Smooth muscle cell (in vitro differentiated cells): ENCODE measurements around the gene SPAG4. TPM values are rescaled to one million over a fixed set of nuclear protein-coding genes. Genes with fewer than 3 reads are reported as not detected.

Experiments used
- DNase-seq: peaks from one replicate; lab custom pipeline; 2025; ENCODE audit not compliant: unreplicated experiment; lab: John Stamatoyannopoulos, UW
- H2AFZ ChIP-seq: fragments of 200-600 bp; sonication (generic); 2 replicates; pipeline ENCODE4 v1.6.0; 2016; ENCODE audit warnings: antibody characterized with exemption, low read depth, mild to moderate bottlenecking
- H3F3A ChIP-seq: fragments of 200-600 bp; sonication (generic); 2 replicates; pipeline ENCODE4 v1.6.0; 2017; ENCODE audit warnings: antibody characterized with exemption, low read depth
- H3K27ac ChIP-seq: fragments of 200-600 bp; sonication (generic); 2 replicates; pipeline ENCODE4 v1.5.1; 2016; ENCODE audit warnings: low read depth, mild to moderate bottlenecking
- H3K27me3 ChIP-seq: fragments of 200-600 bp; sonication (generic); 2 replicates; pipeline ENCODE4 v1.6.1; 2016; ENCODE audit warnings: low read depth, mild to moderate bottlenecking
- H3K36me3 ChIP-seq: fragments of 200-600 bp; sonication (generic); 2 replicates; pipeline ENCODE4 v1.5.1; 2016; ENCODE audit warnings: low read depth
- H3K4me1 ChIP-seq: fragments of 200-600 bp; sonication (generic); 2 replicates; pipeline ENCODE4 v1.5.1; 2016; ENCODE audit warnings: low read depth
- H3K4me2 ChIP-seq: fragments of 200-600 bp; sonication (generic); 2 replicates; pipeline ENCODE4 v1.6.0; 2016; ENCODE audit warnings: mild to moderate bottlenecking
- H3K4me3 ChIP-seq: fragments of 200-600 bp; sonication (generic); 2 replicates; pipeline ENCODE4 v1.5.1; 2016; ENCODE audit warnings: mild to moderate bottlenecking
- H3K79me2 ChIP-seq: fragments of 200-600 bp; sonication (generic); 2 replicates; pipeline ENCODE4 v1.6.0; 2016; ENCODE audit warnings: low read depth, mild to moderate bottlenecking
- H3K9ac ChIP-seq: fragments of 200-600 bp; sonication (generic); 2 replicates; pipeline ENCODE4 v1.6.0; 2016; ENCODE audit warnings: low read depth
- H3K9me3 ChIP-seq: fragments of 200-600 bp; sonication (generic); replicated peaks from 2 replicates; pipeline ENCODE4 v1.5.1; 2016; ENCODE audit warnings: low read depth
- H4K20me1 ChIP-seq: fragments of 200-600 bp; sonication (generic); 2 replicates; pipeline ENCODE4 v1.6.0; 2016; ENCODE audit warnings: low read depth
- CTCF ChIP-seq: fragments of 200-600 bp; sonication (generic); IDR thresholded peaks from 2 replicates; pipeline ENCODE4 v1.5.1; 2017; ENCODE audit warnings: borderline replicate concordance, mild to moderate bottlenecking, antibody characterized with exemption; ENCODE audit not compliant: insufficient read depth, poor library complexity, severe bottlenecking
- WGBS: methylation state at CpG from one replicate; pipeline ENCODE4 v1.1.7; 2016; ENCODE audit warnings: low lambda C conversion rate; 5-methylcytosine and 5-hydroxymethylcytosine counted together
- polyA plus RNA-seq: library from polyadenylated mRNA; unstranded; fragments of >200 nt; fragmentation: Nextera tagmentation; extraction: Ambion mirVana; gene quantifications from 2 replicates; pipeline ENCODE4 v1.2.1, GENCODE V29; 2016
- total RNA-seq: library from RNA; depleted of rRNA; stranded (reverse); fragments of >200 nt; gene quantifications from 2 replicates; pipeline ENCODE4 v1.2.3, GENCODE V29; 2014

Gene SPAG4
- 9.3 and 10.4 TPM in 2 replicates for total RNA-seq
- 27.6 and 35.4 TPM in 2 replicates for polyA plus RNA-seq

- Histone ChIP-seq H3K4me1 (peaks cover 10% of the 10 kb centered on the region), H3K4me2 (peak within 1 kb of the TSS; percentile 96), H3F3A (peaks cover 6% of the 10 kb centered on the region), H3K27me3 (no peaks in the 10 kb centered on the region), H3K36me3 (no peaks in the 10 kb centered on the region), H2AFZ (peak within 1 kb of the TSS; percentile 25), H3K4me3 (peak within 1 kb of the TSS; percentile 65), H3K9ac (peak within 1 kb of the TSS; percentile 74), H3K79me2 (no peaks in the 10 kb centered on the region), H3K27ac (peak within 1 kb of the TSS; percentile 77), H4K20me1 (peaks cover 4% of the 10 kb centered on the region), H3K9me3 (no peaks in the 10 kb centered on the region)
- 2% methylated on average over 54 of the region's 68 CpGs for WGBS
- DNase-seq = peak; percentile 96
- TF ChIP-seq CTCF = no peak
Measured at GRCh38 chr20:35615667-35616464, at the start of gene SPAG4. Gene SPAG4 (plus strand): TSS chr20:35615829. CDS start chr20:35616004, 175 bp downstream.

- no peak for DNase-seq
- no peaks in the 10 kb centered on the region for H3F3A ChIP-seq
- H4K20me1 ChIP-seq = no peaks in the 10 kb centered on the region
- H3K9ac ChIP-seq = no peak overlapping the region
- no peak overlapping the region for H2AFZ ChIP-seq
- H3K36me3 ChIP-seq = no peaks in the 10 kb centered on the region
- H3K27me3 ChIP-seq = no peaks in the 10 kb centered on the region
- H3K4me3 ChIP-seq = no peak overlapping the region
- no peak overlapping the region for H3K4me2 ChIP-seq
- H3K4me1 ChIP-seq = no peaks in the 10 kb centered on the region
- no peak for TF ChIP-seq CTCF
- H3K27ac ChIP-seq = no peak overlapping the region
- H3K9me3 ChIP-seq = no peaks in the 10 kb centered on the region
- 37% methylated on average over 2 of the region's 2 CpGs for WGBS
- H3K79me2 ChIP-seq = no peaks in the 10 kb centered on the region
Measured at GRCh38 chr20:35568645-35569044, 47.0 kb upstream of the SPAG4 start.

GRCh38 chr20:35571555-35571954, 44.1 kb upstream of the SPAG4 start:
- H4K20me1 ChIP-seq = no peaks in the 10 kb centered on the region
- no peaks in the 10 kb centered on the region for H3K9me3 ChIP-seq
- TF ChIP-seq CTCF = no peak
- H3K9ac ChIP-seq = no peak overlapping the region
- H3K4me3 ChIP-seq = no peak overlapping the region
- H3K4me1 ChIP-seq = no peaks in the 10 kb centered on the region
- no peaks in the 10 kb centered on the region for H3K36me3 ChIP-seq
- H3F3A ChIP-seq = no peaks in the 10 kb centered on the region
- H3K4me2 ChIP-seq = no peak overlapping the region
- no peak for DNase-seq
- no peaks in the 10 kb centered on the region for H3K27me3 ChIP-seq
- no peaks in the 10 kb centered on the region for H3K79me2 ChIP-seq
- H3K27ac ChIP-seq = no peak overlapping the region
- H2AFZ ChIP-seq = no peak overlapping the region

GRCh38 chr20:35572838-35573237, 42.8 kb upstream of the SPAG4 start:
- no peaks in the 10 kb centered on the region for H3K36me3 ChIP-seq
- H3K27ac ChIP-seq = no peak overlapping the region
- no peaks in the 10 kb centered on the region for H4K20me1 ChIP-seq
- H3K27me3 ChIP-seq = no peaks in the 10 kb centered on the region
- H3K9ac ChIP-seq = no peak overlapping the region
- no peaks in the 10 kb centered on the region for H3K79me2 ChIP-seq
- WGBS = 92% methylated on average over 4 of the region's 4 CpGs
- H2AFZ ChIP-seq = no peak overlapping the region
- no peaks in the 10 kb centered on the region for H3K9me3 ChIP-seq
- H3F3A ChIP-seq = no peaks in the 10 kb centered on the region
- TF ChIP-seq CTCF = no peak
- no peak overlapping the region for H3K4me2 ChIP-seq
- H3K4me3 ChIP-seq = no peak overlapping the region
- DNase-seq = no peak
- no peaks in the 10 kb centered on the region for H3K4me1 ChIP-seq
